Type B pancreatic cell (in vitro differentiated cells): ENCODE data around the gene FOCAD. TPM values are rescaled to one million over a fixed set of nuclear protein-coding genes. Genes with fewer than 3 reads are reported as not detected.

Source experiments
- DNase-seq: peaks from one replicate; pipeline ENCODE4 v3.0.0; 2021; ENCODE audit warnings: mixed read lengths; ENCODE audit not compliant: unreplicated experiment; ENCODE audit errors: extremely low spot score
- H3K27ac Mint-ChIP-seq: 2 replicates; pipeline ENCODE4 v1.8.0; 2021; ENCODE audit warnings: mild to moderate bottlenecking, mixed read lengths
- H3K27me3 Mint-ChIP-seq: 2 replicates; pipeline ENCODE4 v1.8.0; 2021; ENCODE audit warnings: mixed read lengths
- H3K36me3 Mint-ChIP-seq: 2 replicates; pipeline ENCODE4 v1.8.0; 2021; ENCODE audit warnings: mixed read lengths
- H3K4me1 Mint-ChIP-seq: one replicate; pipeline ENCODE4 v1.8.0; 2021; ENCODE audit warnings: mixed read lengths; ENCODE audit not compliant: unreplicated experiment
- H3K4me3 Mint-ChIP-seq: 2 replicates; pipeline ENCODE4 v1.8.0; 2021; ENCODE audit warnings: mild to moderate bottlenecking, mixed read lengths
- H3K9me3 Mint-ChIP-seq: 2 replicates; pipeline ENCODE4 v1.8.0; 2021; ENCODE audit warnings: mixed read lengths
- CTCF ChIP-seq: fragments of 200-600 bp; sonication (generic); conservative IDR thresholded peaks from 2 replicates; pipeline ENCODE4 v1.5.0; 2021; ENCODE audit warnings: antibody characterized with exemption, mild to moderate bottlenecking
- total RNA-seq: library from RNA; stranded (reverse); gene quantifications from 2 replicates; pipeline ENCODE4 v1.2.1, GENCODE V29; 2021; ENCODE audit warnings: low replicate concordance

FOCAD gene
- total RNA-seq, 1 donor from 2014 or later, result 51.0 TPM

GRCh38 chr9:20837166-20837565, 153.1 kb downstream of the FOCAD start:
- Mint-ChIP-seq H3K4me3 (no peak overlapping the region), H3K9me3 (peaks cover 7% of the 10 kb centered on the region), H3K4me1 (peaks cover 23% of the 10 kb centered on the region), H3K27ac (no peak overlapping the region), H3K36me3 (peaks cover 26% of the 10 kb centered on the region), H3K27me3 (no peaks in the 10 kb centered on the region)
- no peak for TF ChIP-seq CTCF
- no peak for DNase-seq

GRCh38 chr9:20838218-20838617, 154.2 kb downstream of the FOCAD start:
- Mint-ChIP-seq H3K36me3 (peaks cover 30% of the 10 kb centered on the region), H3K27me3 (no peaks in the 10 kb centered on the region), H3K9me3 (peaks cover 11% of the 10 kb centered on the region), H3K4me3 (no peak overlapping the region), H3K4me1 (peaks cover 23% of the 10 kb centered on the region), H3K27ac (no peak overlapping the region)
- TF ChIP-seq CTCF, result no peak
- no peak for DNase-seq

- H3K36me3 Mint-ChIP-seq, result peaks cover 19% of the 10 kb centered on the region
- no peaks in the 10 kb centered on the region for H3K4me1 Mint-ChIP-seq
- no peak for DNase-seq
- no peak overlapping the region for H3K27ac Mint-ChIP-seq
- no peak overlapping the region for H3K4me3 Mint-ChIP-seq
- no peaks in the 10 kb centered on the region for H3K27me3 Mint-ChIP-seq
- H3K9me3 Mint-ChIP-seq, result peaks cover 8% of the 10 kb centered on the region
- no peak for TF ChIP-seq CTCF
Measured at GRCh38 chr9:20844916-20845315, 160.9 kb downstream of the FOCAD start.

- H3K36me3 Mint-ChIP-seq, result peaks cover 4% of the 10 kb centered on the region
- TF ChIP-seq CTCF, result no peak
- no peaks in the 10 kb centered on the region for H3K4me1 Mint-ChIP-seq
- H3K4me3 Mint-ChIP-seq, result no peak overlapping the region
- H3K27me3 Mint-ChIP-seq, result no peaks in the 10 kb centered on the region
- H3K27ac Mint-ChIP-seq, result no peak overlapping the region
- no peak for DNase-seq
- H3K9me3 Mint-ChIP-seq, result no peaks in the 10 kb centered on the region
Measured at GRCh38 chr9:20848490-20848889, 164.4 kb downstream of the FOCAD start.

GRCh38 chr9:20853866-20854265, 169.8 kb downstream of the FOCAD start:
- Mint-ChIP-seq H3K9me3 (peaks cover 18% of the 10 kb centered on the region), H3K27me3 (no peaks in the 10 kb centered on the region), H3K27ac (no peak overlapping the region), H3K4me1 (no peaks in the 10 kb centered on the region), H3K4me3 (no peak overlapping the region), H3K36me3 (peaks cover 16% of the 10 kb centered on the region)
- DNase-seq, result no peak
- TF ChIP-seq CTCF, result no peak

GRCh38 chr9:20854444-20854843, 170.4 kb downstream of the FOCAD start:
- no peak for DNase-seq
- Mint-ChIP-seq H3K27me3 (no peaks in the 10 kb centered on the region), H3K4me3 (no peak overlapping the region), H3K9me3 (peaks cover 18% of the 10 kb centered on the region), H3K4me1 (no peaks in the 10 kb centered on the region), H3K36me3 (peaks cover 16% of the 10 kb centered on the region), H3K27ac (no peak overlapping the region)
- no peak for TF ChIP-seq CTCF
